Suprapubic skin (tissue), 3 donors: ENCODE results near the gene RGS7BP.

Experiments used
- CTCF ChIP-seq, 2 donors: fragments of 200-600 bp in 1 of 2; fragments of 450-650 bp in 1 of 2; sonication (generic) in 1 of 2; IDR thresholded peaks; one replicate each; pipeline ENCODE4 v1.5.1; 2016 to 2019; ENCODE audit warnings: antibody characterized with exemption in 2 of 2, mild to moderate bottlenecking in 1 of 2, moderate library complexity in 1 of 2
- POLR2AphosphoS5 ChIP-seq, 3 donors: sonication (generic); formaldehyde crosslinking; IDR thresholded peaks; one replicate each; pipeline ENCODE4 v1.6.1; 2017; ENCODE audit warnings: antibody characterized with exemption in 3 of 3

- no peak for TF ChIP-seq CTCF (IDR thresholded peaks at IDR 0.05)
- no peak for TF ChIP-seq POLR2AphosphoS5 (IDR thresholded peaks at IDR 0.05)
Measured at GRCh38 chr5:64649512-64649911, 143.7 kb downstream of the RGS7BP start.
